PC-3 (cell line): Measurements from ENCODE around the gene ESRRB.

Source experiments
- EZH2 ChIP-seq: fragments of 300-600 bp; sonication (generic); IDR thresholded peaks from one replicate; pipeline ENCODE4 v1.6.1; 2017; ENCODE audit warnings: antibody characterized with exemption, mild to moderate bottlenecking, low read length; ENCODE audit not compliant: unreplicated experiment
- EZH2phosphoT487 ChIP-seq: fragments of 300-600 bp; sonication (generic); IDR thresholded peaks from 2 replicates; pipeline ENCODE4 v1.6.1; 2018; ENCODE audit warnings: mild to moderate bottlenecking, antibody characterized with exemption, low read length, borderline replicate concordance
- TF ChIP-seq, protein P1 (sequence below): fragments of 300-600 bp; sonication (generic); conservative IDR thresholded peaks from 2 replicates; pipeline ENCODE4 v1.5.1; 2017; ENCODE audit warnings: antibody characterized with exemption, low read depth, mild to moderate bottlenecking, low read length

- TF ChIP-seq, protein P1, sequence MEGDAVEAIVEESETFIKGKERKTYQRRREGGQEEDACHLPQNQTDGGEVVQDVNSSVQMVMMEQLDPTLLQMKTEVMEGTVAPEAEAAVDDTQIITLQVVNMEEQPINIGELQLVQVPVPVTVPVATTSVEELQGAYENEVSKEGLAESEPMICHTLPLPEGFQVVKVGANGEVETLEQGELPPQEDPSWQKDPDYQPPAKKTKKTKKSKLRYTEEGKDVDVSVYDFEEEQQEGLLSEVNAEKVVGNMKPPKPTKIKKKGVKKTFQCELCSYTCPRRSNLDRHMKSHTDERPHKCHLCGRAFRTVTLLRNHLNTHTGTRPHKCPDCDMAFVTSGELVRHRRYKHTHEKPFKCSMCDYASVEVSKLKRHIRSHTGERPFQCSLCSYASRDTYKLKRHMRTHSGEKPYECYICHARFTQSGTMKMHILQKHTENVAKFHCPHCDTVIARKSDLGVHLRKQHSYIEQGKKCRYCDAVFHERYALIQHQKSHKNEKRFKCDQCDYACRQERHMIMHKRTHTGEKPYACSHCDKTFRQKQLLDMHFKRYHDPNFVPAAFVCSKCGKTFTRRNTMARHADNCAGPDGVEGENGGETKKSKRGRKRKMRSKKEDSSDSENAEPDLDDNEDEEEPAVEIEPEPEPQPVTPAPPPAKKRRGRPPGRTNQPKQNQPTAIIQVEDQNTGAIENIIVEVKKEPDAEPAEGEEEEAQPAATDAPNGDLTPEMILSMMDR, result no peak
- TF ChIP-seq EZH2, result no peak
- TF ChIP-seq EZH2phosphoT487, result no peak
Measured at GRCh38 chr14:76525106-76525821, 149.3 kb downstream of the ESRRB start.
